Left ventricle myocardium inferior (tissue), 1 donor: Measurements from ENCODE around the gene COL28A1. TPM values are rescaled to one million over a fixed set of nuclear protein-coding genes. Genes with fewer than 3 reads are reported as not detected.
A peak's percentile ranks its signal among the peaks of the same experiment; 100 is the strongest.

Experiments
- DNase-seq: peaks from one replicate; pipeline ENCODE4 v3.0.0-alpha.2; 2020
- H3K27ac ChIP-seq: fragments of 200-600 bp; replicated peaks from 2 replicates; pipeline ENCODE4 v1.8.0; 2021
- H3K27me3 ChIP-seq: fragments of 200-600 bp; 2 replicates; pipeline ENCODE4 v1.8.0; 2021; ENCODE audit warnings: low read depth
- H3K36me3 ChIP-seq: fragments of 200-600 bp; 2 replicates; pipeline ENCODE4 v1.8.0; 2021
- H3K4me1 ChIP-seq: fragments of 200-600 bp; 2 replicates; pipeline ENCODE4 v1.8.0; 2021
- H3K4me3 ChIP-seq: fragments of 200-600 bp; 2 replicates; pipeline ENCODE4 v1.8.0; 2021; ENCODE audit warnings: mild to moderate bottlenecking, moderate library complexity
- H3K9me3 ChIP-seq: fragments of 200-600 bp; replicated peaks from 2 replicates; pipeline ENCODE4 v1.8.0; 2021
- CTCF ChIP-seq: fragments of 200-600 bp; IDR thresholded peaks from 2 replicates; pipeline ENCODE4 v1.8.0; 2021; ENCODE audit warnings: antibody characterized with exemption, mild to moderate bottlenecking, borderline replicate concordance
- intact Hi-C: fragments of 100-400 bp; cut with micrococcal nuclease; formaldehyde crosslinking; loops from one replicate; pipeline ENCODE4 v1.11.0; 2022
- total RNA-seq: library from RNA; stranded (reverse); fragmentation: NEBNext Ultra II Directional; extraction: Animal tissue kit (Norgen Biotek cat#: 25700); gene quantifications from one replicate; pipeline ENCODE4 v1.2.1, GENCODE V29; 2021
- donor health status: DM: no; HTN: yes; CAD: no; lungs with severe emphysema.

COL28A1 gene
- total RNA-seq, 1 donor from 2014 or later: 1.9 TPM

- H3K4me3 ChIP-seq: no peak overlapping the region
- no peaks in the 10 kb centered on the region for H3K9me3 ChIP-seq
- intact Hi-C loops: no loop called here
- H3K27ac ChIP-seq: peak overlapping the region; percentile 31
- no peaks in the 10 kb centered on the region for H3K4me1 ChIP-seq
- no peaks in the 10 kb centered on the region for H3K27me3 ChIP-seq
- TF ChIP-seq CTCF: no peak
- H3K36me3 ChIP-seq: no peaks in the 10 kb centered on the region
- DNase-seq: no peak
These were observed 16.6 kb downstream of the COL28A1 start for GRCh38 chr7:7519056-7519455.

- no peak for DNase-seq
- H3K4me3 ChIP-seq: no peak overlapping the region
- H3K4me1 ChIP-seq: no peaks in the 10 kb centered on the region
- intact Hi-C loops: no loop called here
- H3K36me3 ChIP-seq: no peaks in the 10 kb centered on the region
- peak overlapping the region; percentile 51 for H3K27ac ChIP-seq
- no peaks in the 10 kb centered on the region for H3K27me3 ChIP-seq
- no peaks in the 10 kb centered on the region for H3K9me3 ChIP-seq
- TF ChIP-seq CTCF: no peak
These were observed 17.9 kb downstream of the COL28A1 start for GRCh38 chr7:7517754-7518153.

- intact Hi-C loops: no loop called here
- Histone ChIP-seq H3K4me3 (no peak overlapping the region), H3K9me3 (no peaks in the 10 kb centered on the region), H3K27me3 (no peaks in the 10 kb centered on the region), H3K36me3 (no peaks in the 10 kb centered on the region), H3K4me1 (no peaks in the 10 kb centered on the region), H3K27ac (no peak overlapping the region)
- TF ChIP-seq CTCF: no peak
- no peak for DNase-seq
These were observed 19.0 kb downstream of the COL28A1 start for GRCh38 chr7:7516662-7517061.

GRCh38 chr7:7516156-7516555, 19.5 kb downstream of the COL28A1 start:
- Histone ChIP-seq H3K4me1 (no peaks in the 10 kb centered on the region), H3K27me3 (no peaks in the 10 kb centered on the region), H3K4me3 (no peak overlapping the region), H3K36me3 (no peaks in the 10 kb centered on the region), H3K9me3 (no peaks in the 10 kb centered on the region), H3K27ac (no peak overlapping the region)
- intact Hi-C loops: no loop called here
- TF ChIP-seq CTCF: no peak
- no peak for DNase-seq

GRCh38 chr7:7512861-7513597, 22.6 kb downstream of the COL28A1 start:
- Histone ChIP-seq H3K4me1 (no peaks in the 10 kb centered on the region), H3K36me3 (no peaks in the 10 kb centered on the region), H3K27ac (no peak overlapping the region)

More at GRCh38 chr7:7512861-7513597, 22.6 kb downstream of the COL28A1 start:
- intact Hi-C loops: no loop called here
- H3K27me3 ChIP-seq: no peaks in the 10 kb centered on the region
- no peak for DNase-seq
- H3K9me3 ChIP-seq: no peaks in the 10 kb centered on the region
- no peak overlapping the region for H3K4me3 ChIP-seq
- TF ChIP-seq CTCF: no peak
